IMR-90 (cell line): ENCODE results near the gene MARCHF7.

ENCODE experiments used
- POLR2A ChIP-seq: IDR thresholded peaks from 2 replicates; pipeline ENCODE4 v1.6.1; 2012; ENCODE audit warnings: mild to moderate bottlenecking, low read depth, low read length
- RCOR1 ChIP-seq: IDR thresholded peaks from 2 replicates; pipeline ENCODE4 v1.6.1; 2012; ENCODE audit warnings: mild to moderate bottlenecking, low read length, improper control_type of control experiment; ENCODE audit not compliant: insufficient replicate concordance
- TF ChIP-seq, protein P1 (sequence below): conservative IDR thresholded peaks from 2 replicates; pipeline ENCODE4 v1.5.1; 2012; ENCODE audit warnings: mild to moderate bottlenecking, low read depth, low read length, improper control_type of control experiment

GRCh38 chr2:159750873-159751272, 38.6 kb downstream of the MARCHF7 start:
- TF ChIP-seq POLR2A (no peak), RCOR1 (no peak)
- TF ChIP-seq, protein P1, sequence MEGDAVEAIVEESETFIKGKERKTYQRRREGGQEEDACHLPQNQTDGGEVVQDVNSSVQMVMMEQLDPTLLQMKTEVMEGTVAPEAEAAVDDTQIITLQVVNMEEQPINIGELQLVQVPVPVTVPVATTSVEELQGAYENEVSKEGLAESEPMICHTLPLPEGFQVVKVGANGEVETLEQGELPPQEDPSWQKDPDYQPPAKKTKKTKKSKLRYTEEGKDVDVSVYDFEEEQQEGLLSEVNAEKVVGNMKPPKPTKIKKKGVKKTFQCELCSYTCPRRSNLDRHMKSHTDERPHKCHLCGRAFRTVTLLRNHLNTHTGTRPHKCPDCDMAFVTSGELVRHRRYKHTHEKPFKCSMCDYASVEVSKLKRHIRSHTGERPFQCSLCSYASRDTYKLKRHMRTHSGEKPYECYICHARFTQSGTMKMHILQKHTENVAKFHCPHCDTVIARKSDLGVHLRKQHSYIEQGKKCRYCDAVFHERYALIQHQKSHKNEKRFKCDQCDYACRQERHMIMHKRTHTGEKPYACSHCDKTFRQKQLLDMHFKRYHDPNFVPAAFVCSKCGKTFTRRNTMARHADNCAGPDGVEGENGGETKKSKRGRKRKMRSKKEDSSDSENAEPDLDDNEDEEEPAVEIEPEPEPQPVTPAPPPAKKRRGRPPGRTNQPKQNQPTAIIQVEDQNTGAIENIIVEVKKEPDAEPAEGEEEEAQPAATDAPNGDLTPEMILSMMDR = no peak
